ENCODE results near the gene PTPRE. TPM values are rescaled to one million over a fixed set of nuclear protein-coding genes. Genes with fewer than 3 reads are reported as not detected.
A peak's percentile ranks its signal among the peaks of the same experiment; 100 is the strongest.

Gene PTPRE
- total and polyA plus RNA-seq, 2 donors from 2014 or later = 1.1 to 25.7 TPM

DNA sequence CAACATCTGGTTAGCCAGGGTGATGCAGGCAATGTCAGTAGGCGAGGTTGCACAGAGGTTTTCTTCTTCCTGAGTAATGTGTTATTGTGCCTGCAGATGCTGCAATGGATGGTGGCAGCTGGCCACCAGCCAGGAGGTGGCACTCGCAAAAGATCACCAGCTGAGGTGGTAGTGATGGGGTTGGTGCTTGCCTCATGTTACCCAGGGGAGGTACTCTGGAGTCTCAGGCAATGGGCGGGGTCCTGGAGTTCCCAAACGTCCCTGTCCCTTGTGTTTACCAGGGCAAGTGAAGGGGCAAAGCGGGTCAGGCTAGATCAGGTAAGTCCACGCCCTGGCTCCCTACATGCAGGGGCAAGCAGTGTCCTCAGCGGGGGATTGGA lies 35.3 kb upstream of the PTPRE start:
- DNase-seq (peak in 1 of 5 donors; percentile 16), FAIRE-seq (no peak)
- TF ChIP-seq CTCF (IDR thresholded peaks at IDR 0.05; ENCODE audit: borderline replicate concordance, extremely low read depth, insufficient read depth) = no peak
- Histone ChIP-seq H3K36me3 (ENCODE audit: control insufficient read depth in 2 of 3, insufficient read depth in 3 of 3, low read length in 3 of 3) (no peaks in the 10 kb centered on the region), H3K4me1 (ENCODE audit: control insufficient read depth in 2 of 3, insufficient read depth in 2 of 3, low read depth in 1 of 3, low read length in 3 of 3) (peaks cover 0 to 6% (median 3%) of the 10 kb centered on the region in 3 donors), H3K27ac (ENCODE audit: low read depth in 2 of 2, low read length in 2 of 2) (no peak overlapping the region), H3K4me3 (ENCODE audit: low read length in 3 of 3) (no peak overlapping the region), H3K9me3 (ENCODE audit: control insufficient read depth in 2 of 3, insufficient read depth in 1 of 3, low read length in 3 of 3) (no peaks in the 10 kb centered on the region), H3K9ac (ENCODE audit: low read length in 3 of 3) (no peak overlapping the region), H3K27me3 (ENCODE audit: control insufficient read depth, insufficient read depth, low read length) (no peaks in the 10 kb centered on the region)
- intact Hi-C loops (cut with DNase I) = no loop called here

DNA sequence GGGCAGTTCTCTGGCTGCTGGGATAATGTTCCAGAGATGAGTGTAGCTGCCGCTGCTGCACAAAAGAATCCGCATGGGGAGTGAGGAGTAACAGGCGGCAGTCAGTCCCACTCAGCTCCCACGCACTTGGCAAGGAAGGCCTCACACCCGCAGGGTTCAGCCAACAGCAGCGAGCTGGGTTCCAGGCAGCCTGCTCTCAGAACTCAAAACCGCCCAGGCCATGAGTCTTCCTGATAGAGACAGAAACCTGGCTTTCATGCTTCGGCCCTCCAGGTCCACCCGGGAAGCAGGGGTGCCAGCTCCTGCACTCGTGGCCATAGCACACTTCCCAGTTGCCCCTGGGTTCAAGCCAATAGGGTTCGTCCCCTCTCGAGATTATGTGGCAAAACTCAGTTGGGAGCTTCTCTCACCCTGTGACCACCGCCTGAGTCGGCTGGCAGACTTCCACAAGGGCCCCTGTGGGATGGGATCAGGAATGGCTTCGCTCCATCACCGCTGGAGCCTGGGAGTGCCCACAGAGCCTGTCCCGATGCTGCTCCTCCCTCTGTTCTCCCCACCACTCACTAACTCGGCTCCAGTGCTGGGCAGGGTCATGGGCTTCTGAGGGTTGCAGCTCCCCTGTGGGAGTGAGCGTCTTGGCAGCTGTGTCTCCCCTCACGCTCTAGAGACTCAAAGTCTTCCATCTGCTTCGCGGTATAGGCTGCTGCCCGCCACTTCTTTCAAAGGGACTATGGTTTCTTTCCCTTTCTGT lies 34.7 kb upstream of the PTPRE start:
- Histone ChIP-seq H3K4me1 (ENCODE audit: control insufficient read depth in 2 of 3, insufficient read depth in 2 of 3, low read depth in 1 of 3, low read length in 3 of 3) (peaks cover 0 to 6% (median 3%) of the 10 kb centered on the region in 3 donors), H3K27ac (ENCODE audit: low read depth in 2 of 2, low read length in 2 of 2) (no peak overlapping the region), H3K9ac (ENCODE audit: low read length in 3 of 3) (no peak overlapping the region), H3K4me3 (ENCODE audit: low read length in 3 of 3) (no peak overlapping the region), H3K27me3 (ENCODE audit: control insufficient read depth, insufficient read depth, low read length) (no peaks in the 10 kb centered on the region), H3K9me3 (ENCODE audit: control insufficient read depth in 2 of 3, insufficient read depth in 1 of 3, low read length in 3 of 3) (no peaks in the 10 kb centered on the region), H3K36me3 (ENCODE audit: control insufficient read depth in 2 of 3, insufficient read depth in 3 of 3, low read length in 3 of 3) (no peaks in the 10 kb centered on the region)
- FAIRE-seq (no peak), DNase-seq (peak in 2 of 5 donors; percentile 20 to 60)
- intact Hi-C loops (cut with DNase I) = no loop called here
- no peak for TF ChIP-seq CTCF (IDR thresholded peaks at IDR 0.05; ENCODE audit: borderline replicate concordance, extremely low read depth, insufficient read depth)

DNA sequence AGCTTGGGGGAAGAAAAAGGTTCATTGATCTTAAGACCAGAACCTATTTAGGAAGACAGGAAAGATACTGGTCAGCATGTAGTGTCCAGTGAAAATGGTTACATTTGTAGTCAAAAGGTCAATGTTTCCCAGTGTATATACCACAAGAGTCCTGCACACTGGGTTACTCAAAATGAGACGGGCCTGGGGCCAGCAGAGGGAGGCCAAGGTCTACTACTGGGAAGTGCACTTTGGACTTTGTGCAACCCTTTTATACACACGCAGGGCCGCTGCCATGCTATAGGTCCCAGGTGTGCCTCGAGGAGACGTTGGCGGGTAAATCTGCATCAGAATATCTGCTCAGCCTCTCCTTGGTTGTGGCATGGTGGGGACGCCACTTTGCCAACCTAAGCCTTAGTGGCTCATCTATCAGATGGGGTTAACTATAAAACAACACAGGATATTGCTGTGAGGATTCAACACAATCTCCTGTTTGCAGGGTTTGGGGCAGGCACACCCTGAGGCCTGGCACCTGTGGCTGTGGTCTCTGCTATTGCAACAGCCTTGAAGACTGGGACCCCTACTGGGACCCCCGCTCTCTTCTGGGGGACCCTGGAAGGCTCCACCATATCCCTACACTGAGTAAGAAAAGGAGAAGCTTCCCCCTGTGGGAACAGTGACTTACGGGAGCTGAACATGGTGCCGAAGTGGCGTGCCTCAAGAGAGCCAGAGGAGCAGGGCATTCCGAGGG lies 33.9 kb upstream of the PTPRE start:
- Histone ChIP-seq H3K4me3 (ENCODE audit: low read length in 3 of 3) (no peak overlapping the region), H3K27me3 (ENCODE audit: control insufficient read depth, insufficient read depth, low read length) (no peaks in the 10 kb centered on the region), H3K27ac (ENCODE audit: low read depth in 2 of 2, low read length in 2 of 2) (no peak overlapping the region), H3K9me3 (ENCODE audit: control insufficient read depth in 2 of 3, insufficient read depth in 1 of 3, low read length in 3 of 3) (no peaks in the 10 kb centered on the region), H3K4me1 (ENCODE audit: control insufficient read depth in 2 of 3, insufficient read depth in 2 of 3, low read depth in 1 of 3, low read length in 3 of 3) (peaks cover 0 to 6% (median 3%) of the 10 kb centered on the region in 3 donors), H3K9ac (ENCODE audit: low read length in 3 of 3) (no peak overlapping the region), H3K36me3 (ENCODE audit: control insufficient read depth in 2 of 3, insufficient read depth in 3 of 3, low read length in 3 of 3) (no peaks in the 10 kb centered on the region)
- DNase-seq = peak in 1 of 5 donors; percentile 8
- FAIRE-seq = no peak
- intact Hi-C loops (cut with DNase I) = no loop called here
- TF ChIP-seq CTCF (IDR thresholded peaks at IDR 0.05; ENCODE audit: borderline replicate concordance, extremely low read depth, insufficient read depth) = peak; percentile 35
